Retinal pigment epithelial cell (primary cell): Measurements from ENCODE around the gene GRIN3B.

ENCODE experiments used
- DNase-seq: peaks from one replicate; pipeline ENCODE4 v3.0.0-alpha.2; 2010; ENCODE audit warnings: low read depth
- H3K4me3 ChIP-seq: 2 replicates; pipeline ENCODE4 v1.5.1; 2011; ENCODE audit warnings: mild to moderate bottlenecking, low read length, control low read depth, moderate library complexity
- TF ChIP-seq, protein P1 (sequence below): conservative IDR thresholded peaks from 2 replicates; pipeline ENCODE4 v1.5.1; 2011; ENCODE audit warnings: low read depth, low read length, control low read depth, inconsistent platforms

Gene GRIN3B

DNA sequence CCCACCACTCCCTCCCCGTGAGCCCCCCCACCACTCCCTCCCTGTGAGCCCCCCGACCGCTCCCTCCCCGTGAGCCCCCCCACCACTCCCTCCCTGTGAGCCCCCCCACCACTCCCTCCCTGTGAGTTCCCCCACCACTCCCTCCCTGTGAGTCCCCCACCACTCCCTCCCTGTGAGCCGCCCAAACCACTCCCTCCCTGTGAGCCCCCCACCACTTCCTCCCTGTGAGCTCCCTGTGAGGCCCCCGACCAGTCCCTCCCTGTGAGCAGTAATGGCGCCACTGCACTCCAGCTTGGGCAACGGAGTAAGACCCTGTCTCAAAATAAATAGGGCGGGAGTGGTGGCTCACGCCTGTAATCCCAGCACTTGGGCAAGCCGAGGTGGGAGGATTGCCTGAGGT lies 49.6 kb downstream of the GRIN3B start:
- DNase-seq, result no peak
- no peak overlapping the region for H3K4me3 ChIP-seq
- TF ChIP-seq, protein P1, sequence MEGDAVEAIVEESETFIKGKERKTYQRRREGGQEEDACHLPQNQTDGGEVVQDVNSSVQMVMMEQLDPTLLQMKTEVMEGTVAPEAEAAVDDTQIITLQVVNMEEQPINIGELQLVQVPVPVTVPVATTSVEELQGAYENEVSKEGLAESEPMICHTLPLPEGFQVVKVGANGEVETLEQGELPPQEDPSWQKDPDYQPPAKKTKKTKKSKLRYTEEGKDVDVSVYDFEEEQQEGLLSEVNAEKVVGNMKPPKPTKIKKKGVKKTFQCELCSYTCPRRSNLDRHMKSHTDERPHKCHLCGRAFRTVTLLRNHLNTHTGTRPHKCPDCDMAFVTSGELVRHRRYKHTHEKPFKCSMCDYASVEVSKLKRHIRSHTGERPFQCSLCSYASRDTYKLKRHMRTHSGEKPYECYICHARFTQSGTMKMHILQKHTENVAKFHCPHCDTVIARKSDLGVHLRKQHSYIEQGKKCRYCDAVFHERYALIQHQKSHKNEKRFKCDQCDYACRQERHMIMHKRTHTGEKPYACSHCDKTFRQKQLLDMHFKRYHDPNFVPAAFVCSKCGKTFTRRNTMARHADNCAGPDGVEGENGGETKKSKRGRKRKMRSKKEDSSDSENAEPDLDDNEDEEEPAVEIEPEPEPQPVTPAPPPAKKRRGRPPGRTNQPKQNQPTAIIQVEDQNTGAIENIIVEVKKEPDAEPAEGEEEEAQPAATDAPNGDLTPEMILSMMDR, result no peak

DNA sequence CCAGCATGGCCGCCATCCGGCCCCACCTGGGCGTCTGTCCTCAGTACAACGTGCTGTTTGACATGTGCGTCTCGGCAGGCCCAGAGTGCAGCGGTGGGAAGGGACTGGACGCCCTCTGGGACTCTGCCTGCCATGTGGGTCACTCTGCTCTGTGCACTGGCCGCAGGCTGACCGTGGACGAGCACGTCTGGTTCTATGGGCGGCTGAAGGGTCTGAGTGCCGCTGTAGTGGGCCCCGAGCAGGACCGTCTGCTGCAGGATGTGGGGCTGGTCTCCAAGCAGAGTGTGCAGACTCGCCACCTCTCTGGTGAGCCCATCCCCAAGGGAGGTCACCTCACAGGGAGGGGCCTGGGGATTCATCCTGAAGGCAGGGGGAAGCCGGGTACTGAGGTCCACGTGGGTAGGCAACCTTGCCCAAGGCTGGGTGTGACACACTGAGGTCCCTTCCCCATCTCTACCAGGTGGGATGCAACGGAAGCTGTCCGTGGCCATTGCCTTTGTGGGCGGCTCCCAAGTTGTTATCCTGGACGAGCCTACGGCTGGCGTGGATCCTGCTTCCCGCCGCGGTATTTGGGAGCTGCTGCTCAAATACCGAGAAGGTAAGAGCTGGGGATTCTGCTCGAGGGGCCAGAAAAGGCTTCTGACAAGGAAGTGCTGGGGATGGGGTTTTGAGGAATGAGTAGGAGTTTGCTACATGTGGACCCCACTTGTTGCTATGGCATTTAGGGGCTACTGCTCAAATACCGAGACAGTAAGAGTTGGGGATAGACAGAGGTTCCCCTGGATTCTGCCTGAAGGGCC lies 51.0 kb downstream of the GRIN3B start:
- no peak overlapping the region for H3K4me3 ChIP-seq
- TF ChIP-seq, protein P1, result no peak
- DNase-seq, result no peak

DNA sequence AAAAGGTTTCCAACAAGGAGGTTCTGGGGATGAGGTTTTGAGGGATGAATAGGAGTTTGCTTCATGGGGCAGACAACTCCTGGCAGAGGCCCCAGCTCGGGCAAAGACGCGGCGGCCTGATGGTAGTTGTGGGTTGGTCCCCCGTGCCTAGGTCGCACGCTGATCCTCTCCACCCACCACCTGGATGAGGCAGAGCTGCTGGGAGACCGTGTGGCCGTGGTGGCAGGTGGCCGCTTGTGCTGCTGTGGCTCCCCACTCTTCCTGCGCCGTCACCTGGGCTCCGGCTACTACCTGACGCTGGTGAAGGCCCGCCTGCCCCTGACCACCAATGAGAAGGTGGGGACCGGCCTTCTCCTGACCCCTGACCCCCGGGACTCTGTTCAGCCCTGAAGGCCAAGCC lies 51.6 kb downstream of the GRIN3B start:
- no peak overlapping the region for H3K4me3 ChIP-seq
- DNase-seq, result no peak
- TF ChIP-seq, protein P1, result no peak

DNA sequence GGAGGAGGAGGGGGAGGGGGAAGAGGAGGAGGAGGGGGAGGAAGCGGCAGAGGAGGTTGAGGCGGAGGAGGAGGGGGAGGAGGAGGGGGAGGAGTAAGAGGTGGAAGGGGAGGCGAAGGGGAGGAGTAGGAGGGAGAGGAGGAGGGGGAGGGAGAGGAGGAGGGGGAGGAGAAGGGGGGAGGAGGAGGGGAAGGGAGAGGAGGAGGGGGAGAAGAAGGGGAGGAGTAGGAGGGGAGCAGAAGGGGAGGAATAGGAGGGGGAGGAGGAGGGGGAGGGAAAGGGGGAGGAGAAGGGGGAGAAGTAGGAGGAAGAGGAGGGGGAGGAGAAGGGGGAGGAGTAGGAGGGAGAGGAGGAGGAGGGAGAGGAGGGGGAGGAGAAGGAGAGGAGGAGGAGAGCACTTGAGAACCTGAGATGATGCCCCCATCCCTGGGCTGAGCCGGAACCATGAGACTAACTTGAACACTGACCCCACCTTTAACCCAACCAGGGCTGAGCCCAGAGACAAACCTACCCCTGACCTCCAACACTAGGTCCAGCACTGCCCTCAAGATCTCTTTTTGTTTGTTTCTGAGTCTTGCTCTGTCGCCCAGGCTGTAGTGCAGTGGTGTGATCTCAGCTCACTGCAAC lies 52.2 kb downstream of the GRIN3B start:
- no peak overlapping the region for H3K4me3 ChIP-seq
- DNase-seq, result no peak
- TF ChIP-seq, protein P1, result no peak

DNA sequence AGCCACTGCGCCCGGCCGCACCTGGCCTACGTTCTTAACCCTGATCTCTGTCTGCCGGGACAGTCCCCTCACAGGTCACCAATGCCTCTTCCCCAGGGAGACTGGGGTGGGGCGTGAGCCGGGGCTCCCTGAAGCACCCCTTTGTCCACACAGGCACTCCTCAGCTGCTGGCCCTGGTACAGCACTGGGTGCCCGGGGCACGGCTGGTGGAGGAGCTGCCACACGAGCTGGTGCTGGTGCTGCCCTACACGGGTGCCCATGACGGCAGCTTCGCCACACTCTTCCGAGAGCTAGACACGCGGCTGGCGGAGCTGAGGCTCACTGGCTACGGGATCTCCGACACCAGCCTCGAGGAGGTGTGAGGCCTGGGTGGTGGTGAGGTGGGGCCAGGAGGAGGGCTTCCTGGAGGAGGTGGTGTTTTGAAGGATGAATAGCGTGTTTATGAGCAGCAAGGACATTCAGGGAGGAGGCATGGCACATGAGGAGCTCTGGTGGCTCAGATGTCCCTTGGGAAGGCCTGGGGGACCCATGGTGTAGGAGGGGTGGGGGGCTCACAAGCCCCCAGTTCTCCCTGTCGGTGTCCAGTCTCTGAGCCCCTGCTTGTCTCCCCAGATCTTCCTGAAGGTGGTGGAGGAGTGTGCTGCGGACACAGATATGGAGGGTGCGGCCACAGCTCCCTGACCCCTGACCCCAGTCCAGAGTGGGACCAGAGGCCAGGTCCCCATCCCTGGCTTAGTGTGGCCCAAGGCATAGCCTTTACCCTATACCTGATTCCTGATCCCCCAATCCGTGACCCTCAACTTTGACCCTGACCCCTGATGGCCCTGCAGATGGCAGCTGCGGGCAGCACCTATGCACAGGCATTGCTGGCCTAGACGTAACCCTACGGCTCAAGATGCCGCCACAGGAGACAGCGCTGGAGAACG lies 53.2 kb downstream of the GRIN3B start:
- TF ChIP-seq, protein P1, result no peak

DNA sequence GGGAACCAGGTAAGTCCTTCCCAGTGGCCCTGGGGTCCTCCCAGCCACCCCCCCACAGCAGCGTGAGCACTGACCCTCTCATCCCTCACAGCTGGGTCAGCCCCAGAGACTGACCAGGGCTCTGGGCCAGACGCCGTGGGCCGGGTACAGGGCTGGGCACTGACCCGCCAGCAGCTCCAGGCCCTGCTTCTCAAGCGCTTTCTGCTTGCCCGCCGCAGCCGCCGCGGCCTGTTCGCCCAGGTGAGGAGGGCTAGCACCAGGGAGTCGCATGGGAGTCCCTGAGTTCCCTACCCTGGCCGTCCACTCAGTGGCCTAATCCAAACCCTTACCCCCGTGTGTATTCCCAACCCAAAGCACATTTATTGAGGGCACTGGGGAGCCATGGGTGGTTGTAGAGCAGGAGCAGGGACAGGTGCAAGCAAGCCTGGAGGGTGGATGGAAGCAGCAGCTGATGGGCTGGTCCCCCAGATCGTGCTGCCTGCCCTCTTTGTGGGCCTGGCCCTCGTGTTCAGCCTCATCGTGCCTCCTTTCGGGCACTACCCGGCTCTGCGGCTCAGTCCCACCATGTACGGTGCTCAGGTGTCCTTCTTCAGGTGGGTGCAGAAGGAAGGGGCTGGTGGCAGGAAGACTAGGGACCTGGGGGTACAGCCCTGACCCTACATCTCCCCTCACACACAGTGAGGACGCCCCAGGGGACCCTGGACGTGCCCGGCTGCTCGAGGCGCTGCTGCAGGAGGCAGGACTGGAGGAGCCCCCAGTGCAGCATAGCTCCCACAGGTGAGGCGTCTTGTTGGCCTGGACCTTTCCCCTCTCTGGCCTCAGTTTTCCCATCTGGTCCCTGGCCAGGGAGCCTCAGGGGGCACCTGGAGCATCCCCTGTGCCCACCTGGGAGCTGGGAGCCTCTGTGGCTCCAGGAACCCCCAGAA lies 54.1 kb downstream of the GRIN3B start:
- TF ChIP-seq, protein P1, result no peak
- no peak for DNase-seq
- H3K4me3 ChIP-seq, result no peak overlapping the region

More for the DNA sequence above, 53.2 kb downstream of the GRIN3B start:
- DNase-seq, result no peak
- no peak overlapping the region for H3K4me3 ChIP-seq
